K562 (cell line): ENCODE measurements around the gene CRACDL. TPM values are rescaled to one million over a fixed set of nuclear protein-coding genes. Genes with fewer than 3 reads are reported as not detected.

Experiments used
- ATAC-seq: fragments of 200-7000 bp; cut with Tn5 transposase; 3 replicates; pipeline ENCODE4 v1.9.1; 2020; ENCODE audit warnings: moderate library complexity
- BruUV-seq: library from RNA; stranded (reverse); fragments of 400-500 nt; replicated peaks from 2 replicates; lab custom pipeline; 2021; lab: Mats Ljungman, UMichigan
- CTCF ChIA-PET: fragments of 300-600 bp; formaldehyde crosslinking; extraction: SDS; loops from one replicate; lab custom pipeline; 2021; ENCODE audit warnings: low intra/inter-chr PET ratio; lab: Yijun Ruan, JAX
- POLR2A ChIA-PET: fragments of 300-600, 350-650 bp; sonication (Branson Sonifier 250); formaldehyde crosslinking; extraction: SDS; loops from one replicate; lab custom pipeline; 2021; ENCODE audit warnings: antibody characterized with exemption, inconsistent platforms; lab: Yijun Ruan, JAX
- DNase-seq, 4 experiments: peaks; one replicate each; pipeline versions ENCODE4 v3.0.0 to v3.0.0-alpha.2; 2011 to 2018; ENCODE audit warnings: low spot score in 3 of 4, mixed read lengths in 3 of 4; ENCODE audit errors: extremely low read depth in 1 of 4
- FAIRE-seq: peaks from 2 replicates; lab custom pipeline; 2011; peaks lifted over from hg19 to GRCh38; lab: Jason Lieb, UNC
- H2AFZ ChIP-seq: 2 replicates; pipeline ENCODE4 v1.6.0; 2011; ENCODE audit warnings: low read depth, low read length, control low read depth, inconsistent platforms
- H3K27ac ChIP-seq: fragments of 200-600 bp; 3 replicates; pipeline ENCODE4 v1.8.0; 2011; ENCODE audit warnings: low read depth, mild to moderate bottlenecking, control low read depth, inconsistent platforms, low read length, moderate library complexity, mixed read lengths; ENCODE audit errors: extremely low read depth
- H3K27me3 ChIP-seq, 2 experiments: fragments of 300-600 bp in 1 of 2; 2 replicates in 1 of 2; 3 replicates in 1 of 2; pipeline versions ENCODE4 v1.6.0 to v1.8.0; 2011; ENCODE audit warnings: inconsistent platforms in 2 of 2, low read length in 2 of 2, mild to moderate bottlenecking in 1 of 2, mixed read lengths in 1 of 2, moderate library complexity in 1 of 2; ENCODE audit not compliant: control insufficient read depth in 2 of 2, insufficient read depth in 2 of 2
- H3K36me3 ChIP-seq: fragments of 300-600 bp; 3 replicates; pipeline ENCODE4 v1.8.0; 2011; ENCODE audit warnings: mild to moderate bottlenecking, low read length, inconsistent platforms; ENCODE audit not compliant: control insufficient read depth, insufficient read depth
- H3K4me1 ChIP-seq, 2 experiments: fragments of 200-600 bp in 1 of 2; replicated peaks in 1 of 2; 2 replicates in 1 of 2; 3 replicates in 1 of 2; pipeline versions ENCODE4 v1.5.1 to v1.8.0; 2011; ENCODE audit warnings: inconsistent platforms in 2 of 2, low read length in 2 of 2, mild to moderate bottlenecking in 1 of 2, mixed read lengths in 1 of 2, moderate library complexity in 1 of 2; ENCODE audit not compliant: control insufficient read depth in 2 of 2, insufficient read depth in 2 of 2
- H3K4me2 ChIP-seq: 2 replicates; pipeline ENCODE4 v1.6.1; 2011; ENCODE audit warnings: low read length, control low read depth, inconsistent platforms, mixed read lengths; ENCODE audit not compliant: insufficient read depth
- H3K4me3 ChIP-seq: fragments of 200-600 bp; sonication (generic), shearing (Covaris generic); 2 replicates; pipeline ENCODE4 v1.5.1; 2016; ENCODE audit warnings: control low read depth, inconsistent platforms
- H3K79me2 ChIP-seq: fragments of 200-600 bp; 3 replicates; pipeline ENCODE4 v1.8.0; 2011; ENCODE audit warnings: low read length, inconsistent platforms; ENCODE audit not compliant: control insufficient read depth, insufficient read depth
- H3K9ac ChIP-seq, 2 experiments: 2 replicates each; pipeline versions ENCODE4 v1.6.0 to v1.6.1; 2011; ENCODE audit warnings: low read depth in 2 of 2, low read length in 2 of 2, control low read depth in 1 of 2, inconsistent platforms in 1 of 2, mild to moderate bottlenecking in 1 of 2, mixed read lengths in 1 of 2; ENCODE audit not compliant: insufficient read depth in 1 of 2
- H3K9me1 ChIP-seq: one replicate; pipeline ENCODE4 v1.6.0; 2011; ENCODE audit warnings: inconsistent platforms, mild to moderate bottlenecking, low read length, moderate library complexity; ENCODE audit not compliant: control insufficient read depth, insufficient read depth
- H3K9me3 ChIP-seq: replicated peaks from 2 replicates; pipeline ENCODE4 v1.5.1; 2011; ENCODE audit warnings: low read depth, low read length, inconsistent platforms; ENCODE audit not compliant: control insufficient read depth, insufficient read depth
- H4K20me1 ChIP-seq: replicated peaks from 2 replicates; pipeline ENCODE4 v1.6.1; 2011; ENCODE audit warnings: low read length, inconsistent platforms, mixed read lengths; ENCODE audit not compliant: control insufficient read depth, insufficient read depth
- CREM ChIP-seq: IDR thresholded peaks from 2 replicates; pipeline ENCODE4 v1.6.1; 2014; ENCODE audit warnings: antibody characterized with exemption, low read depth
- MCM5 ChIP-seq: fragments of 450-650 bp; IDR thresholded peaks from 2 replicates; pipeline ENCODE4 v1.6.1; 2016; ENCODE audit warnings: low read depth
- NFIC ChIP-seq: fragments of 450-650 bp; IDR thresholded peaks from 2 replicates; pipeline ENCODE4 v1.6.1; 2017; ENCODE audit warnings: mild to moderate bottlenecking, inconsistent platforms
- PHB ChIP-seq: fragments of 250-450 bp; sonication (Bioruptor Pico); IDR thresholded peaks from 2 replicates; pipeline ENCODE4 v1.5.0; 2021
- PML ChIP-seq: IDR thresholded peaks from 2 replicates; pipeline ENCODE4 v1.6.1; 2012; ENCODE audit warnings: low read length, inconsistent platforms
- SRSF7 ChIP-seq: fragments of 200-400 bp; formaldehyde crosslinking; optimal IDR thresholded peaks from 2 replicates; pipeline ENCODE3; 2017; ENCODE audit warnings: mild to moderate bottlenecking, low read depth, low read length
- ZBTB17 ChIP-seq: fragments of 450-650 bp; formaldehyde crosslinking; IDR thresholded peaks from 2 replicates; pipeline ENCODE4 v1.4.0; 2020; ENCODE audit warnings: mild to moderate bottlenecking
- ZFPM2 ChIP-seq: fragments of 250-450 bp; sonication (Bioruptor Pico); IDR thresholded peaks from 2 replicates; pipeline ENCODE4 v1.5.1; 2022; ENCODE audit warnings: mild to moderate bottlenecking
- ZKSCAN1 ChIP-seq: fragments of 150-350 bp; IDR thresholded peaks from 2 replicates; pipeline ENCODE4 v1.6.1; 2016; ENCODE audit warnings: low read depth, low read length
- WGBS: fragments of 100-300 bp; shearing (Covaris generic); methylation state at CpG from one replicate; pipeline ENCODE4 v1.1.6; 2016; ENCODE audit warnings: low coverage, mixed read lengths; ENCODE audit not compliant: insufficient coverage; ENCODE audit errors: missing lambda C conversion rate; 5-methylcytosine and 5-hydroxymethylcytosine counted together
- in situ Hi-C: fragments of 300-500 bp; cut with MboI; formaldehyde crosslinking; loops from 4 replicates; pipeline ENCODE4 v1.15.0; 2018; ENCODE audit warnings: inconsistent platforms, mixed read lengths
- intact Hi-C: fragments of 100-400 bp; cut with micrococcal nuclease; formaldehyde crosslinking; loops from 2 replicates; pipeline ENCODE4 v1.14.2; 2022
- polyA plus RNA-seq, 8 experiments: library from polyadenylated mRNA; depleted of rRNA in 4 of 8; stranded (reverse) in 5 of 8; unstranded in 3 of 8; fragments of >200 nt; fragmentation: Nextera tagmentation in 2 of 8; fragmentation: Illumina TruSeq in 1 of 8; extraction: Ambion mirVana in 2 of 8; extraction: Trizol in 1 of 8; gene quantifications; 2 replicates each; pipeline versions ENCODE4 v1.2.1 to v1.2.3, GENCODE V29; 2011 to 2014; ENCODE audit warnings: inconsistent platforms in 1 of 8, missing spikeins in 1 of 8
- total RNA-seq, 7 experiments: library from RNA; depleted of rRNA in 6 of 7; stranded (reverse); fragments of >200 nt in 6 of 7; fragmentation: Illumina TruSeq in 2 of 7; extraction: Trizol in 2 of 7; gene quantifications; 2 replicates each; pipeline versions ENCODE4 v1.2.1 to v1.2.3, GENCODE V29; 2011 to 2021; ENCODE audit warnings: low replicate concordance in 1 of 7
- TF ChIP-seq, protein P1 (sequence below), 2 experiments: fragments of 450-650 bp in 1 of 2; sonication (generic) in 1 of 2; formaldehyde crosslinking; conservative IDR thresholded peaks; 2 replicates each; pipeline versions ENCODE4 v1.4.0 to v1.8.1; 2020 to 2022; ENCODE audit warnings: mild to moderate bottlenecking in 1 of 2, missing genetic modification reagents in 1 of 2
- TF ChIP-seq, protein P2 (sequence below): sonication (generic); formaldehyde crosslinking; IDR thresholded peaks from 2 replicates; pipeline ENCODE4 v1.8.0; 2023; ENCODE audit warnings: mild to moderate bottlenecking, missing genetic modification reagents
- TF ChIP-seq, protein P3 (sequence below): fragments of 200-800 bp; sonication (Bioruptor generic); IDR thresholded peaks from 2 replicates; pipeline ENCODE4 v1.6.1; 2016; ENCODE audit warnings: missing genetic modification characterization, missing compliant biosample characterization

CRACDL gene
- total and polyA plus RNA-seq, 9 of the 15 experiments (the other 6 are each of a cell fraction or from before 2014, with no cell fraction given), result not detected

DNA sequence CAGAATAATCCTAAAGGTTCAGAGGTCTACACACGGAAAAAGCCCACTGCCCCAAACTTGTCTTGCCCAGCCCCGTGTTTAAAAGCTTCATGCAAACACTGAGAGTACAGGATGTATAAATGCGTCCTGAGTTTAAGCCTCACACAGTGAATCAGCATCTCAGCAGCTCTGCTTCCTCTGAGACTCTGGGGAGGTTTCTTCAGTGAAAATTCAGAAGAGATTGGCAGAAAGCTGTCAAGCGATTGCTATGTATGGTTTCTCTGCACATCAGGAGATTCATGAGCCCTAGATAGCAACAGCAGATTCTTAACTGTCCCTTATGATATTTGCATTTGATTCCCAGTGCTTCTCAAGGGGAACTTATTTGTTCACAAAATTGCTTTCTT lies 27.1 kb downstream of the CRACDL start (continued):
- TF ChIP-seq ZFPM2 (CRISPR knock-in tag) (no peak), NFIC (no peak)

DNA sequence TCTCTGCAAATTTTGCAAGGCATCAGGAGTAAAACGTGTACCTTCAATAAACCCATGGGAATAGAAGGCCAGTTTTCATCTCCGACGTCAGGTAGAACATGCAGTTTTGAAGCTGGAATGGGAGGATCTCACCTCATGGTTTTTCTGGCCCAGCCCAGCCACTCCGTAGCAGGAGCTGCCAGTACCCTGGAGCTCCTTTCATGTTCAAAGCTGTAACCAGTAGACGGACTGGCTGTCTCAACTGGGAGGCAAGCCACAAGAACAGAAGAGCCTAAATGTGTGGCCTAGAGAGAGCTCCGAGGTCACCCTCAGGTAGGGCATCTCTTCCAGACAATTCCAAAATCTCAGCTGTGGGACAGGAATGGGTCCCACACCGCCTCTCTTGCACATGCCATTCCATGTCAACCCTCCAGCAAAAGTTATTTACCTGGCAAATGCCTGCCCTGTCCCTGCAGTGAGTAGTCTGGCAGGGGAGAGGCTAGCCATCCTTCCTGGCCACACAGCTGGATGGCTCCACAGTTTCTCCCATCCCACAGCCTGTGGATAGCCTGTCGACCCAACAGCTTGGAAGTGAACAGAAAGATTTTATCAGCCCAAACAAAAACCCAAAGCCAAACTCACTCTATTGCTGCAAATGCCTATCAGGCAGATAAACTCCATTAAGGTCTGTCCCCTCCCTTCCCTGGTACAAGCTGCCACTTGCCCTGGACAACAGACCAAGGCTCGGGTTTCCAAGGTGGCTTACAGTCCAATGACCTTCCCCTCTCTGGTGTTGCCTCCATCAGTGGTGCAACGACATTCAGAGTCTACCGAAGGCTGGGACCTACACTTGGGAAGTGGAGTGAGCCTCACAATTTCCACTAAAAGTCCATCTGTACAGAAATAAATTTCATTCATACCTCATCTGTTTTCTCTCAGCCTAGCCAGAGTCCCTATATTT lies 27.8 kb downstream of the CRACDL start:
- TF ChIP-seq, protein P1, sequence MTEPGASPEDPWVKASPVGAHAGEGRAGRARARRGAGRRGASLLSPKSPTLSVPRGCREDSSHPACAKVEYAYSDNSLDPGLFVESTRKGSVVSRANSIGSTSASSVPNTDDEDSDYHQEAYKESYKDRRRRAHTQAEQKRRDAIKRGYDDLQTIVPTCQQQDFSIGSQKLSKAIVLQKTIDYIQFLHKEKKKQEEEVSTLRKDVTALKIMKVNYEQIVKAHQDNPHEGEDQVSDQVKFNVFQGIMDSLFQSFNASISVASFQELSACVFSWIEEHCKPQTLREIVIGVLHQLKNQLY (CRISPR knock-in tag; conservative IDR thresholded peaks at IDR 0.05), result no peak
- TF ChIP-seq, protein P2, sequence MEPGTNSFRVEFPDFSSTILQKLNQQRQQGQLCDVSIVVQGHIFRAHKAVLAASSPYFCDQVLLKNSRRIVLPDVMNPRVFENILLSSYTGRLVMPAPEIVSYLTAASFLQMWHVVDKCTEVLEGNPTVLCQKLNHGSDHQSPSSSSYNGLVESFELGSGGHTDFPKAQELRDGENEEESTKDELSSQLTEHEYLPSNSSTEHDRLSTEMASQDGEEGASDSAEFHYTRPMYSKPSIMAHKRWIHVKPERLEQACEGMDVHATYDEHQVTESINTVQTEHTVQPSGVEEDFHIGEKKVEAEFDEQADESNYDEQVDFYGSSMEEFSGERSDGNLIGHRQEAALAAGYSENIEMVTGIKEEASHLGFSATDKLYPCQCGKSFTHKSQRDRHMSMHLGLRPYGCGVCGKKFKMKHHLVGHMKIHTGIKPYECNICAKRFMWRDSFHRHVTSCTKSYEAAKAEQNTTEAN (CRISPR knock-in tag), result no peak
- TF ChIP-seq CREM (no peak), ZBTB17 (CRISPR knock-in tag) (no peak), MCM5 (no peak), ZKSCAN1 (no peak), PHB (CRISPR knock-in tag) (no peak), PML (no peak), SRSF7 (no peak)
- TF ChIP-seq, protein P3, sequence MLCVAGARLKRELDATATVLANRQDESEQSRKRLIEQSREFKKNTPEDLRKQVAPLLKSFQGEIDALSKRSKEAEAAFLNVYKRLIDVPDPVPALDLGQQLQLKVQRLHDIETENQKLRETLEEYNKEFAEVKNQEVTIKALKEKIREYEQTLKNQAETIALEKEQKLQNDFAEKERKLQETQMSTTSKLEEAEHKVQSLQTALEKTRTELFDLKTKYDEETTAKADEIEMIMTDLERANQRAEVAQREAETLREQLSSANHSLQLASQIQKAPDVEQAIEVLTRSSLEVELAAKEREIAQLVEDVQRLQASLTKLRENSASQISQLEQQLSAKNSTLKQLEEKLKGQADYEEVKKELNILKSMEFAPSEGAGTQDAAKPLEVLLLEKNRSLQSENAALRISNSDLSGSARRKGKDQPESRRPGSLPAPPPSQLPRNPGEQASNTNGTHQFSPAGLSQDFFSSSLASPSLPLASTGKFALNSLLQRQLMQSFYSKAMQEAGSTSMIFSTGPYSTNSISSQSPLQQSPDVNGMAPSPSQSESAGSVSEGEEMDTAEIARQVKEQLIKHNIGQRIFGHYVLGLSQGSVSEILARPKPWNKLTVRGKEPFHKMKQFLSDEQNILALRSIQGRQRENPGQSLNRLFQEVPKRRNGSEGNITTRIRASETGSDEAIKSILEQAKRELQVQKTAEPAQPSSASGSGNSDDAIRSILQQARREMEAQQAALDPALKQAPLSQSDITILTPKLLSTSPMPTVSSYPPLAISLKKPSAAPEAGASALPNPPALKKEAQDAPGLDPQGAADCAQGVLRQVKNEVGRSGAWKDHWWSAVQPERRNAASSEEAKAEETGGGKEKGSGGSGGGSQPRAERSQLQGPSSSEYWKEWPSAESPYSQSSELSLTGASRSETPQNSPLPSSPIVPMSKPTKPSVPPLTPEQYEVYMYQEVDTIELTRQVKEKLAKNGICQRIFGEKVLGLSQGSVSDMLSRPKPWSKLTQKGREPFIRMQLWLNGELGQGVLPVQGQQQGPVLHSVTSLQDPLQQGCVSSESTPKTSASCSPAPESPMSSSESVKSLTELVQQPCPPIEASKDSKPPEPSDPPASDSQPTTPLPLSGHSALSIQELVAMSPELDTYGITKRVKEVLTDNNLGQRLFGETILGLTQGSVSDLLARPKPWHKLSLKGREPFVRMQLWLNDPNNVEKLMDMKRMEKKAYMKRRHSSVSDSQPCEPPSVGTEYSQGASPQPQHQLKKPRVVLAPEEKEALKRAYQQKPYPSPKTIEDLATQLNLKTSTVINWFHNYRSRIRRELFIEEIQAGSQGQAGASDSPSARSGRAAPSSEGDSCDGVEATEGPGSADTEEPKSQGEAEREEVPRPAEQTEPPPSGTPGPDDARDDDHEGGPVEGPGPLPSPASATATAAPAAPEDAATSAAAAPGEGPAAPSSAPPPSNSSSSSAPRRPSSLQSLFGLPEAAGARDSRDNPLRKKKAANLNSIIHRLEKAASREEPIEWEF (CRISPR knock-in tag), result no peak
- Histone ChIP-seq H3K9me1 (no peaks in the 10 kb centered on the region), H3K4me1 (no peaks in the 10 kb centered on the region), H3K9me3 (no peaks in the 10 kb centered on the region), H2AFZ (no peak overlapping the region), H3K27ac (no peak overlapping the region), H4K20me1 (peaks cover 11% of the 10 kb centered on the region; the same call in 1 of the 2 replicates), H3K4me3 (no peak overlapping the region), H3K9ac (no peak overlapping the region), H3K79me2 (no peaks in the 10 kb centered on the region), H3K4me2 (no peak overlapping the region), H3K27me3 (peaks cover 17 to 54% of the 10 kb centered on the region in 2 experiments), H3K36me3 (no peaks in the 10 kb centered on the region)
- POLR2A ChIA-PET, result interaction anchor here (0.7 to 1.2 kb wide), 4 partner anchors 9 to 56 kb away, joined by 3 to 4 read pairs (median 3); no protein-coding TSS in a partner anchor
- CTCF ChIA-PET, result no interaction called here
- no peak for ATAC-seq
- WGBS, result under 1% methylated on average over 11 of the region's 11 CpGs
- FAIRE-seq, result no peak
- intact Hi-C loops (no loop called here), in situ Hi-C loops (no loop called here)
- DNase-seq, result no peak
- BruUV-seq, result no TSS peak
